ENCODE data around the gene HBE1.
"Not testable (repeated sequence)": the region's sequence is repeated elsewhere in the genome, so short reads cannot be mapped to it uniquely, and the experiment has no call there.

HBE1 gene

GRCh38 chr11:5252192-5252918 lies 17.4 kb downstream of the HBE1 start:
- DNase-seq: no peak

DNA sequence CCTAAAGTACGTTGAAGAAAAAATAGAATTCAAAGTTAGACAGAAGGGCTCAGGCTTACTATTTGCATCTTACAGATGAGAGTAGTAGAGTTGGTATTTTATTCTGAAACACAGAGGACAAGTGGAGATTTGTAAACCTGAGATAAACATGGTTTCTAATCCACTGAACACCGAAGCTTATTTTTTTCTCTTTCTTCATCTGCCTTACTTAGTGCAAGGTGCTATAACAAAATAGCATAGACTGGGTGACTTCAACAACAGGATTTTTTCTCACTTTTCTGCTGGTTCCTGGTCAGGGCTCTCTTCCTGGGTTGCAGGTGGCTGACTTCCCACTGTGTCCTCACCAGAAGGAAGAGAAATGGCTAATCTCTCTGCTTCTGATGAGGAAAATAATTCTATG lies 18.0 kb downstream of the HBE1 start:
- DNase-seq: no peak

GRCh38 chr11:5250543-5251204 lies 19.1 kb downstream of the HBE1 start:
- DNase-seq: no peak

DNA sequence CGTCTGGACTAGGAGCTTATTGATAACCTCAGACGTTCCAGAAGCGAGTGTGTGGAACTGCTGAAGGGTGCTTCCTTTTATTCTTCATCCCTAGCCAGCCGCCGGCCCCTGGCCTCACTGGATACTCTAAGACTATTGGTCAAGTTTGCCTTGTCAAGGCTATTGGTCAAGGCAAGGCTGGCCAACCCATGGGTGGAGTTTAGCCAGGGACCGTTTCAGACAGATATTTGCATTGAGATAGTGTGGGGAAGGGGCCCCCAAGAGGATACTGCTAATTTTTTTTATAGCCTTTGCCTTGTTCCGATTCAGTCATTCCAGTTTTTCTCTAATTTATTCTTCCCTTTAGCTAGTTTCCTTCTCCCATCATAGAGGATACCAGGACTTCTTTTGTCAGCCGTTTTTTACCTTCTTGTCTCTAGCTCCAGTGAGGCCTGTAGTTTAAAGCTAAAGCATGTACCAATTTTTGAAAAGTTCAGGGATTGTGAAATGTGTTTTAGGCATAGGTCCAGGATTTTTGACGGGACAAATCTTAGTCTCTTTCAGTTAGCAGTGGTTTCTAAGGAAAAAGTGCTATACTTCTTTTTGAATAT lies 19.8 kb downstream of the HBE1 start, which contains the start of gene HBG1:
HBG1 (minus strand) TSS at position 51 of the 590 bp plus-strand sequence. CDS start 53 bp downstream, outside the sequence.
- DNase-seq: not testable (repeated sequence)

- DNase-seq: not testable (repeated sequence)
Observed at GRCh38 chr11:5248498-5248897, 21.2 kb downstream of the HBE1 start.

DNA sequence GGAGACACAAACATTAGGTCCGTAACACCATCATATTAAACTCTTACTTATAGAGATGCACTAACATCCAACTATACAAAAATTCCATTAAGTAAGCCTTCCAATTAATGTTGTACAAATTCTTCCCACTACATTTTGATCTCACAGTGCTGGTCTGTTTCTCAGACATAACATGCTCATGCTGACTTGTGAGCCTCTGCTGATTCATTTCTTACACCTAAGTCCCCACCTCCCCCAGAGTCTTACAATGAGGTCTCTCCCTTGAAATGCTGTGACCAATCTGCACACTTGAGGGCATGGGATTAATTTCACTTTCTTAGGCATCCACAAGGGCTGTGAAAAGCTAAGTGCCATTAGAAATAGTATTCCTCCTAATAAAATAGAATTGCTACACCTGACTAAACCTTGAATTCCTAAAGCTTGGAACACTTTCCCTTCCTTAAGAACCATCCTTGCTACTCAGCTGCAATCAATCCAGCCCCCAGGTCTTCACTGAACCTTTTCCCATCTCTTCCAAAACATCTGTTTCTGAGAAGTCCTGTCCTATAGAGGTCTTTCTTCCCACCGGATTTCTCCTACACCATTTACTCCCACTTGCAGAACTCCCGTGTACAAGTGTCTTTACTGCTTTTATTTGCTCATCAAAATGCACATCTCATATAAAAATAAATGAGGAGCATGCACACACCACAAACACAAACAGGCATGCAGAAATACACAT lies 22.1 kb downstream of the HBE1 start:
- no peak for DNase-seq

- no peak for DNase-seq
Observed at GRCh38 chr11:5246772-5247471, 22.8 kb downstream of the HBE1 start.

DNA sequence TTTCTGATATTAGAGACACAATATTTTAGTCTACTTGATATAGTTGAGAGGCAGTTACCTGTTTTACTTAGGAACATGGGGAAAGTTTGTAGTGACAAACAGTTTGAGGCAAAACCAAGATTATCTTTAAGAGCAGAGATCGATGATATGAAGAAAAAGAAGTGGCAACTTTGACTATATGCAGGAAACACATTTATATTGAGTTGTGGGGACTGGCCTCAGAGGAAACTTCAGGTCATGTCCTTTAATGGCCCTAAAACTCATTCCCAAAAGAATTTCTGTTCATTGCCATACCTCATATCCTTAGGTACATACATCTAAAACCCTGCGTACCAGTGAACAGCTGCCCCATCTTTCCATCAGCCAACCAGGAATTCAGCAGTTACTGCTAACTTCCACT lies 24.6 kb downstream of the HBE1 start:
- DNase-seq: no peak

- DNase-seq: no peak
Observed at GRCh38 chr11:5243816-5244180, 25.9 kb downstream of the HBE1 start.

DNA sequence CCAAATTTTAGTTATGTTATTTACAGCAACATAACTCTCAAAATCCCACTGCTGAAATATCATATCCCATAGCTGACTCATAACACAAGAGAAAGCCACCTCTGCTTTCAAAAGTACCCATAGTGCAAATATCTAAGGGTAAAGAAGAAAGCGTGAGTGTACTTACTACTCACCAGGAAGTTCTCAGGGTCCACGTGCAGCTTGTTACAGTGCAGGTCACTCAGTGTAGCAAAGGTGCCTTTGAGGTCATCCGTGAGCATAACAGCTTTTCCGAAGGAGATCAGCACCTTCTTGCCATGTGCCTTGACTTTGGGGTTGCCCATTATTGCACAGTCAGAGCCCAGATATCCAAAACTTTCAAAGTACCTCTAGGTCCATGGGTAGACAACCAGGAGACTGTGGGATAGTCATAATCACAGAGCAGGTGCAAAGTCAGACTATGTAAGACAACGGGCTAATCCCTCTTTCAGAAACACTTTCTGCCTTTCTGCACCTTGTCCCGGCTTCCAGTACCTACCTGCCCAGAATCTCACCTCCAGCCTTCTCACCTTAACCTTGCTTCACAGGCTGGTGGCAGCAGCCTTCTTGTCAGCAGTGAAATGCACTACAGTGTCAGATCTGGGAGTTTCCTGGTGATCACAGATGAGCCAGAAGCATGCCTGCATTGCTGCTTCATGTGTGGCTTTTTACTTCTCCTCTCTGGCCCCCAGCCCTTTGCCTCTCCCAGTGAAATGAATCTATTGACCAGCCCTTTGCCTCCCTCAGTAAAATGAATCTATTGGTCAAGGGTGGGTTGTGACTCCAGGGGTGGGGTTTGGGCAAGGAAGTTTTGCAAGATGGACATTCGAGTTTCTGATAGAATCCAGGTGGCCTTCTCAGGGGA lies 26.6 kb downstream of the HBE1 start:
- no peak for DNase-seq

DNA sequence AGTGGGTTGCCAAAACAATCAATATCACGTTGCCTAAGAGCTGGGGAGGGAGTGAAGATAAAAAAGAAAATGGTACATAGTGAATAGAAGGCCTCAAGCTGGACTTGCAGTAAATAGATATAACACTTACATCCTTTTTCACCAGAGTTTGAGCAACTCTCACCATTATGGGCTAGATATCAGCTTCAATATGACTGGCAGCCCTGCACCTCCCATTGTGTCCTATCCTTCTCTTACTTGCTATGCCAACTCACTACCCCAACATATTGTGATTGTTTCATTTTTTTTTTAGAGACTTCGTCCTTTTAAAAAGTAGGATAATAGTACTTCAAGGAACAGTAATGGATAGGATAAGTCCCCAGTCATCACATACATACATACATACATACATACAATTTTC lies 27.5 kb downstream of the HBE1 start:
- DNase-seq: no peak

GRCh38 chr11:5241458-5241857 lies 28.3 kb downstream of the HBE1 start:
- no peak for DNase-seq

DNA sequence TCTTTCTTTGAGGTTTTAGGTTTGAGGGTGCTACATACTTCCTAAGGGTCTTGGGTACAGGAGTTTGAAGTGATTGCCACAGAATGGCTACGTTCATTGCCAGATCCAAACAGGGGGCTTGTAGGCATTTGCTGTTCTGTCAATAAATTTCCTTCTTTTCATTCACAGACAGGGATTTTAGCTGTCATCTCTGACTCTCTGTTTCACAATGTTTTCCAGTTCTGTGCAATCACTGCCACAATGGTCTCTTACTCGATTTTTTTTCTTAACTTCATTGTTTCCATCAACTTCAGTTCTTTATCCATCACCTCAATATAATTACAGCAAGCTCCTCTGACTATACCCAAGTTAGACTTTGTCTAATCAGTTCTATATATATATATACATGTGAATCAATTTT lies 29.3 kb downstream of the HBE1 start:
- DNase-seq: no peak

- DNase-seq: no peak
Observed at GRCh38 chr11:5240056-5240455, 29.7 kb downstream of the HBE1 start.

GRCh38 chr11:5239046-5239445 lies 30.7 kb downstream of the HBE1 start:
- no peak for DNase-seq

GRCh38 chr11:5238486-5238885 lies 31.3 kb downstream of the HBE1 start:
- no peak for DNase-seq

- no peak for DNase-seq
Observed at GRCh38 chr11:5237420-5237819, 32.3 kb downstream of the HBE1 start.

- DNase-seq: no peak
Observed at GRCh38 chr11:5235364-5236095, 34.2 kb downstream of the HBE1 start.

DNA sequence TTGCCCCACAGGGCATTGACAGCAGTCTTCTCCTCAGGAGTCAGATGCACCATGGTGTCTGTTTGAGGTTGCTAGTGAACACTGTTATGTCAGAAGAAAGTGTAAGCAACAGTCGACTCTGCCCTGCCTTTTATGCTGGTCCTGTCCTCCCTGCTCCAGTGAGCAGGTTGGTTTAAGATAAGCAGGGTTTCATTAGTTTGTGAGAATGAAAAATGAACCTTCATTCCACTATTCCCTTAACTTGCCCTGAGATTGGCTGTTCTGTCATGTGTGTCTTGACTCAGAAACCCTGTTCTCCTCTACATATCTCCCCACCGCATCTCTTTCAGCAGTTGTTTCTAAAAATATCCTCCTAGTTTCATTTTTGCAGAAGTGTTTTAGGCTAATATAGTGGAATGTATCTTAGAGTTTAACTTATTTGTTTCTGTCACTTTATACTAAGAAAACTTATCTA lies 35.3 kb downstream of the HBE1 start, which contains the start of gene HBD:
HBD (minus strand) TSS at position 103 of the 454 bp plus-strand sequence; CDS start at position 53, 50 bp downstream.
- no peak for DNase-seq

GRCh38 chr11:5233307-5233706 lies 36.4 kb downstream of the HBE1 start:
- no peak for DNase-seq

DNA sequence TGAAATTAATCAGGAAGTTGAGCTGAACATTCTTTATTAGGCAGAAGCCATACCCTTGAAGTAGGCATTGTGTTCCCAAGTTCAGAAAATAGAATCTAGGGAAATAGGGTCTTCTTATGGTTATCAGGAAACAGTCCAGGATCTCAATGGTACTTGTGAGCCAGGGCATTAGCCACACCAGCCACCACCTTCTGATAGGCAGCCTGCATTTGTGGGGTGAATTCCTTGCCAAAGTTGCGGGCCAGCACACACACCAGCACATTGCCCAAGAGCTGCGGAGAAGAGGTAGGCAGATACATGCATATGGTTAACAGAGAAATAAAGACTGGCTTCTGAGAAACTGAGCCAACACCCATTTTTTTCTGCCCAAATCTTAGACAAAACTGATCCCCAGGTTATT lies 36.9 kb downstream of the HBE1 start:
- DNase-seq: no peak
